Measurements from ENCODE around the gene AFF4. TPM values are rescaled to one million over a fixed set of nuclear protein-coding genes. Genes with fewer than 3 reads are reported as not detected.
A peak's percentile ranks its signal among the peaks of the same experiment; 100 is the strongest.
"Not testable (repeated sequence)": the region's sequence is repeated elsewhere in the genome, so short reads cannot be mapped to it uniquely, and the experiment has no call there.

The AFF4 gene, protein sequence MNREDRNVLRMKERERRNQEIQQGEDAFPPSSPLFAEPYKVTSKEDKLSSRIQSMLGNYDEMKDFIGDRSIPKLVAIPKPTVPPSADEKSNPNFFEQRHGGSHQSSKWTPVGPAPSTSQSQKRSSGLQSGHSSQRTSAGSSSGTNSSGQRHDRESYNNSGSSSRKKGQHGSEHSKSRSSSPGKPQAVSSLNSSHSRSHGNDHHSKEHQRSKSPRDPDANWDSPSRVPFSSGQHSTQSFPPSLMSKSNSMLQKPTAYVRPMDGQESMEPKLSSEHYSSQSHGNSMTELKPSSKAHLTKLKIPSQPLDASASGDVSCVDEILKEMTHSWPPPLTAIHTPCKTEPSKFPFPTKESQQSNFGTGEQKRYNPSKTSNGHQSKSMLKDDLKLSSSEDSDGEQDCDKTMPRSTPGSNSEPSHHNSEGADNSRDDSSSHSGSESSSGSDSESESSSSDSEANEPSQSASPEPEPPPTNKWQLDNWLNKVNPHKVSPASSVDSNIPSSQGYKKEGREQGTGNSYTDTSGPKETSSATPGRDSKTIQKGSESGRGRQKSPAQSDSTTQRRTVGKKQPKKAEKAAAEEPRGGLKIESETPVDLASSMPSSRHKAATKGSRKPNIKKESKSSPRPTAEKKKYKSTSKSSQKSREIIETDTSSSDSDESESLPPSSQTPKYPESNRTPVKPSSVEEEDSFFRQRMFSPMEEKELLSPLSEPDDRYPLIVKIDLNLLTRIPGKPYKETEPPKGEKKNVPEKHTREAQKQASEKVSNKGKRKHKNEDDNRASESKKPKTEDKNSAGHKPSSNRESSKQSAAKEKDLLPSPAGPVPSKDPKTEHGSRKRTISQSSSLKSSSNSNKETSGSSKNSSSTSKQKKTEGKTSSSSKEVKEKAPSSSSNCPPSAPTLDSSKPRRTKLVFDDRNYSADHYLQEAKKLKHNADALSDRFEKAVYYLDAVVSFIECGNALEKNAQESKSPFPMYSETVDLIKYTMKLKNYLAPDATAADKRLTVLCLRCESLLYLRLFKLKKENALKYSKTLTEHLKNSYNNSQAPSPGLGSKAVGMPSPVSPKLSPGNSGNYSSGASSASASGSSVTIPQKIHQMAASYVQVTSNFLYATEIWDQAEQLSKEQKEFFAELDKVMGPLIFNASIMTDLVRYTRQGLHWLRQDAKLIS
- 117 to 119 TPM (median 117 TPM) in 3 replicates for total RNA-seq

GRCh38 chr5:132963171-132964104, at the start of gene AFF4:
AFF4 (minus strand) TSS chr5:132963634; CDS start chr5:132937189, 26,445 bp downstream.
- peaks cover 2% of the 10 kb centered on the region for H3K36me3 Mint-ChIP-seq
- H3K27ac Mint-ChIP-seq = peak within 1 kb of the TSS; percentile 100
- peak; percentile 88 to 92 for DNase-seq (ENCODE audit: low spot score in 2 of 2, unreplicated experiment in 2 of 2)
- TF ChIP-seq, protein P1, sequence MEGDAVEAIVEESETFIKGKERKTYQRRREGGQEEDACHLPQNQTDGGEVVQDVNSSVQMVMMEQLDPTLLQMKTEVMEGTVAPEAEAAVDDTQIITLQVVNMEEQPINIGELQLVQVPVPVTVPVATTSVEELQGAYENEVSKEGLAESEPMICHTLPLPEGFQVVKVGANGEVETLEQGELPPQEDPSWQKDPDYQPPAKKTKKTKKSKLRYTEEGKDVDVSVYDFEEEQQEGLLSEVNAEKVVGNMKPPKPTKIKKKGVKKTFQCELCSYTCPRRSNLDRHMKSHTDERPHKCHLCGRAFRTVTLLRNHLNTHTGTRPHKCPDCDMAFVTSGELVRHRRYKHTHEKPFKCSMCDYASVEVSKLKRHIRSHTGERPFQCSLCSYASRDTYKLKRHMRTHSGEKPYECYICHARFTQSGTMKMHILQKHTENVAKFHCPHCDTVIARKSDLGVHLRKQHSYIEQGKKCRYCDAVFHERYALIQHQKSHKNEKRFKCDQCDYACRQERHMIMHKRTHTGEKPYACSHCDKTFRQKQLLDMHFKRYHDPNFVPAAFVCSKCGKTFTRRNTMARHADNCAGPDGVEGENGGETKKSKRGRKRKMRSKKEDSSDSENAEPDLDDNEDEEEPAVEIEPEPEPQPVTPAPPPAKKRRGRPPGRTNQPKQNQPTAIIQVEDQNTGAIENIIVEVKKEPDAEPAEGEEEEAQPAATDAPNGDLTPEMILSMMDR (IDR thresholded peaks at IDR 0.05; ENCODE audit: unreplicated experiment) = no peak
- H3K9me3 Mint-ChIP-seq = no peaks in the 10 kb centered on the region
- H3K4me3 Mint-ChIP-seq = peak within 1 kb of the TSS; percentile 97
- H3K4me1 Mint-ChIP-seq = peaks cover 24% of the 10 kb centered on the region
- H3K27me3 Mint-ChIP-seq (ENCODE audit: low read depth) = no peaks in the 10 kb centered on the region

DNA sequence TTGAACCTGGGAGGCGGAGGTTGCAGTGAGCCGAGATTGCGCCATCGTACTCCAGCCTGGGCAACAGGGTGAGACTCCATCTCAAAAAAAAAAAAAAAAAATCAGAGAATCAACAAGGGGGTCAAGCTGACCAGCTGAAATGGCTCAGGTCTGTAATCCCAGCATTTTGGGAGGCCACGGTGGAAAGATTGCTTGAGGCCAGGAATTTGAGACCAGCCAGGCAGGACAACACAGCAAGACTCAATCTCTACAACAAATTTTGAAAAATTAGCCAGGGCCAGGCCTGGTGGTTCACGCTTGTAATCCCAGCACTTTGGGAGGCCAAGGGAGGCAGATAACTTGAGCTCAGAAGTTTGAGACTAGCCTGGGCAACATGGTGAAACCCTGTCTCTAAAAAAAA, 45.0 kb upstream of the AFF4 start:
- H3K36me3 Mint-ChIP-seq = peaks cover 29% of the 10 kb centered on the region
- DNase-seq (ENCODE audit: low spot score in 2 of 2, unreplicated experiment in 2 of 2); H3K27ac Mint-ChIP-seq; H3K4me3 Mint-ChIP-seq; H3K9me3 Mint-ChIP-seq; H3K27me3 Mint-ChIP-seq (ENCODE audit: low read depth); H3K4me1 Mint-ChIP-seq: not testable (repeated sequence)

- H3K9me3 Mint-ChIP-seq = peaks cover 4% of the 10 kb centered on the region
- no peak overlapping the region for H3K27ac Mint-ChIP-seq
- no peaks in the 10 kb centered on the region for H3K4me1 Mint-ChIP-seq
- no peaks in the 10 kb centered on the region for H3K27me3 Mint-ChIP-seq (ENCODE audit: low read depth)
- DNase-seq (ENCODE audit: low spot score in 2 of 2, unreplicated experiment in 2 of 2) = no peak
- TF ChIP-seq, protein P1 (IDR thresholded peaks at IDR 0.05; ENCODE audit: unreplicated experiment) = no peak
- peaks cover 29% of the 10 kb centered on the region for H3K36me3 Mint-ChIP-seq
- H3K4me3 Mint-ChIP-seq = no peak overlapping the region
Measured at GRCh38 chr5:133006653-133007052, 43.2 kb upstream of the AFF4 start.

DNA sequence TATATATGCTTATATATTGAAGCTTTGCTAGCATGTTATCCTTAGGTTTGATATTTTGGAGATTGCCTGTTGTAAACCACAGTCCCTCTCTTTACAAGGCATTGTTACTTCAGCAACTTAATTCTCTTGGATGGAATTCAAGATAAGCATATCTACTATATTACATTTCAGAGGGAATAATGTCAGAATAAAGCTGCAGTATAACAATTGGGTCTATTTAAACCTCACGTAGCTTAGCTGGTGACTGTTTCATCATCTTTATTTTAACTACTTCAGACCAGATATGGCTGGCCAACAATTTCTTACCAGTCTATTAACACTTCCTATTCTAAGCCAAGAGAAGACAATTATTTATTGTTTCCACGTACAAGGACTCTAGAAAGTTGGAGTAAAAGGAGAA, 35.8 kb upstream of the AFF4 start:
- Mint-ChIP-seq H3K27me3 (ENCODE audit: low read depth) (no peaks in the 10 kb centered on the region), H3K36me3 (peaks cover 16% of the 10 kb centered on the region), H3K4me3 (no peak overlapping the region), H3K9me3 (no peaks in the 10 kb centered on the region), H3K27ac (no peak overlapping the region), H3K4me1 (no peaks in the 10 kb centered on the region)
- TF ChIP-seq, protein P1 (IDR thresholded peaks at IDR 0.05; ENCODE audit: unreplicated experiment) = no peak
- no peak for DNase-seq (ENCODE audit: low spot score in 2 of 2, unreplicated experiment in 2 of 2)

GRCh38 chr5:132998556-132998955, 35.1 kb upstream of the AFF4 start:
- Mint-ChIP-seq H3K4me3 (no peak overlapping the region), H3K4me1 (no peaks in the 10 kb centered on the region), H3K9me3 (no peaks in the 10 kb centered on the region), H3K27me3 (ENCODE audit: low read depth) (no peaks in the 10 kb centered on the region), H3K27ac (no peak overlapping the region), H3K36me3 (peaks cover 16% of the 10 kb centered on the region)
- DNase-seq (ENCODE audit: low spot score in 2 of 2, unreplicated experiment in 2 of 2) = no peak
- TF ChIP-seq, protein P1 (IDR thresholded peaks at IDR 0.05; ENCODE audit: unreplicated experiment) = no peak

Data from mesothelial cell of epicardium (in vitro differentiated cells).